C4-2B (cell line): ENCODE results near the gene TRPV4.

Source experiments
- H3K27ac ChIP-seq: fragments of 450-650 bp; 2 replicates; pipeline ENCODE4 v1.5.1; 2017
- ZFX ChIP-seq: fragments of 450-650 bp; IDR thresholded peaks from 2 replicates; pipeline ENCODE4 v1.6.1; 2017
- TF ChIP-seq, protein P1 (sequence below): fragments of 450-650 bp; conservative IDR thresholded peaks from 2 replicates; pipeline ENCODE4 v1.5.1; 2017; ENCODE audit warnings: mild to moderate bottlenecking

The TRPV4 gene

DNA sequence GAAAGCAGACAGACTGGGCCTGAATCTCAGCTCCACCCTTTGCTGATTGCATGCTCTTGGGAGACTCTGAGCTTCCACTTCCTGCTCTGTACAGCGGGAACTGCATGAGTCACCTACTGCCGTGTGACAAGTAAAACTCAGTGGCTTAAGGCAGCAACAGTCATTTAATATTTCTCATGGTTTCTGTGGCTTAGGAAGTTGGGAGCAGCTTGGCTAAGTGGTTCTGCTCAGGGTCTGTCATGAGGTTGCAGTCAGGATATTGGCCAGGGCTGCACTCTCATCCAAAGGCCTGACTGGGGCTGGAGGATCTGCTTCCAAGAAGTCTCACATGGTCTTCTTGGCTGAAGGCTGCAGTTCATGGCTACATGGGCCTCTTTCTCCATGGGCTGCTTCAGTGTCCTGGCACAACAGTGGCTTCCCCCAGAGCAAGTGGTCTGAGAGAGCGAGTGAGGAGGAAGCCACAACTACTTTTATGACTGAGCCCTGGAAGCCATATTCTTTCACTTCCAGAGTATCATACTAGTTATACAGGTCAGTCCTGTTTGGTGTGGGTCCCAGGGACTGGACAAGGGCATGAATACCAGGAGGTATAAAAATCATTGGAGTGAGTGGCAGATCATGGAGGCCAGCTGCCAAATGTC, 69.9 kb downstream of the TRPV4 start:
- H3K27ac ChIP-seq, result no peak overlapping the region
- no peak for TF ChIP-seq ZFX
- TF ChIP-seq, protein P1, sequence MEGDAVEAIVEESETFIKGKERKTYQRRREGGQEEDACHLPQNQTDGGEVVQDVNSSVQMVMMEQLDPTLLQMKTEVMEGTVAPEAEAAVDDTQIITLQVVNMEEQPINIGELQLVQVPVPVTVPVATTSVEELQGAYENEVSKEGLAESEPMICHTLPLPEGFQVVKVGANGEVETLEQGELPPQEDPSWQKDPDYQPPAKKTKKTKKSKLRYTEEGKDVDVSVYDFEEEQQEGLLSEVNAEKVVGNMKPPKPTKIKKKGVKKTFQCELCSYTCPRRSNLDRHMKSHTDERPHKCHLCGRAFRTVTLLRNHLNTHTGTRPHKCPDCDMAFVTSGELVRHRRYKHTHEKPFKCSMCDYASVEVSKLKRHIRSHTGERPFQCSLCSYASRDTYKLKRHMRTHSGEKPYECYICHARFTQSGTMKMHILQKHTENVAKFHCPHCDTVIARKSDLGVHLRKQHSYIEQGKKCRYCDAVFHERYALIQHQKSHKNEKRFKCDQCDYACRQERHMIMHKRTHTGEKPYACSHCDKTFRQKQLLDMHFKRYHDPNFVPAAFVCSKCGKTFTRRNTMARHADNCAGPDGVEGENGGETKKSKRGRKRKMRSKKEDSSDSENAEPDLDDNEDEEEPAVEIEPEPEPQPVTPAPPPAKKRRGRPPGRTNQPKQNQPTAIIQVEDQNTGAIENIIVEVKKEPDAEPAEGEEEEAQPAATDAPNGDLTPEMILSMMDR, result no peak

- no peak overlapping the region for H3K27ac ChIP-seq
- TF ChIP-seq ZFX, result no peak
- TF ChIP-seq, protein P1, result no peak
Measured at GRCh38 chr12:109762673-109763191, 70.5 kb downstream of the TRPV4 start.

- no peak overlapping the region for H3K27ac ChIP-seq
- TF ChIP-seq ZFX, result no peak
- TF ChIP-seq, protein P1, result no peak
Measured at GRCh38 chr12:109762071-109762672, 71.0 kb downstream of the TRPV4 start.

DNA sequence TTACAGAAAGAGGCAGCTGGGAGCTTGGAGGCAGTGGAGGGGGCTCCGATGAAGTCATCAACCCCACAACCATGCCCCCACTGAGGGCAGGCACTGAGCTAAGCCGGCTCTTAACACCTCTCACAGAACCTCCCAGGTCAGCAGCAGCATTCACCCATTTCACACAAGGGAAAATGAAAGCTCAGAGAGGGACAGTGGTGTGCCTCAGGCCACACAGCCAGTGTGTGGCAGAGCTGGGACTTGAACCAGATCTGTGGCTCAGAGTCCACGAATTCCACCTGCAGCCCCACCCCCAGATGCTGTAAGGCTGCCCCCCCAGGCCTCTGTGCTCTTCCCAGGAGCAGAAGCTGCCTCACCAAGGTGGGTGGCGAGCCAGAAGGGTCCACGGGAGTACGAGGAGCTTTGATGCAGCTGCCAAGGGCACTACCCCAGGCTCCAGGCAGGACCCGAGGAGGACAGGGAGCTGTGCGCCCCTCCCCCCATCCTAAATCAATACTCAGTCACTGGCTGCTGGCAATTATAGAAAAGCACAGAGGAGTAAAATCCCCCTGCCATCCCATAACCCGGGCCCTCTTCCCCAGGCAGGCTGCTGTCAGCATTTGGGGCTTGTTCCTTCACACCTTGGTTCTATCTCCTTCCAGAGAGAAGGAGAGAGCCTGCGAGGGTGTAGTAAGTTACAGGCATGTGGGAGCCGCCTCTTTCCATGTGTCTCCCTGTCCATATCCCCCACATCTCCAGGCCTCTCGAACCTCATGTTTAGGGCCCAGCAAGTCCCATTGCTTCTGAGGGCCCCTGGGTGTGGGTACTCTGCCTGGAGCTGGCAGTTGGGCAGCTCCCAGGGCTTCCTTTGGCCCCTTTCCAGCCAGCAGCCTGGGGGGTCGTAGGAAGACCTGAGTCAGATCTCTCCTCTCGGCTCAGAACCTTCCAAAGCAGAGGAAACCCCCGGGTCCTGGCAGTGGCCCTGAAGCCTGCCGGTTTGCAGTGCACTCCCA, 72.0 kb downstream of the TRPV4 start:
- H3K27ac ChIP-seq, result no peak overlapping the region

DNA sequence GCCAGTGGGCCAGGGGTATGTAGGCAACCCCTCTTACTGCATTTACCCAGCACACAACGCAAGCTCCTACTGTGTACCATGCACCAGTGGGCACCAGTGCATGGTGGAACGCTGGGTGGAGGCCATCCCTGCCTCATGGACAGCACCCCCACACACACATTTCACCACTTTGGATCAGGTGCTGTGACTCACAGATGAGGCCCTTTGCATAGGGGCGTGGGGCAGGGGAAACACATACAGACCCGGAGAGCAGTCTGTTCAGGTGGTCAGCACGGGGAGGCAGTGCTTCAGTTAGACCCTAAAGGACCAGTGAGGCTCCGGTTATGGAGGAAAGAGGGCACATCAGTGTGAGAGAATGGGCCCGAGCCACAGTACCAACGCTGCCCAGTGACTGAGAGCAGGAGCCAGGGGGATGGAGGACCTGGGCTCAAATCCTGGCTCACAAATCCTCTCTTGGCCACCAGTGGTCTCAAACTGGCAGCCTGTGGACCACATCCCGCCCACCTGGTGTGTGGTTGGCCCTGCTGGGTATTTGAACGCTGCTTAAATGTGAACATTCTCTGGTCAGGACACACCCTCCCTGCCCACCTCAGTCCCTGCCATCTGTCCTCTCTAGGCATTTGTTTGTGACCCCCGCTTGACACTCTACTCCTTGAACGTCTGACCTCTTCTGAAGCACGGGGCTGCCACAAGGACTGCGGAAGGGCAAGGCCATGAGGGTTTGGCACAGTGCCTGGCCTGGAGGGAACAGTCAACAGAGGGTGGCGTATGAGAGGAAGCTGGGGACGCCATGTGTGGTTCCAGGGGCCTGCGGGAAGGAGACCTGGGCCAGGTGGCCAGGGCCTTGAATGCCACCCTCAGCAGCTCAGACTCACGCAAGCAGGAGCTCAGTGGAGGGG, 72.9 kb downstream of the TRPV4 start:
- H3K27ac ChIP-seq, result no peak overlapping the region
- no peak for TF ChIP-seq ZFX
- TF ChIP-seq, protein P1, result no peak

More for the DNA sequence above, 72.0 kb downstream of the TRPV4 start:
- TF ChIP-seq ZFX, result no peak
- TF ChIP-seq, protein P1, result no peak

DNA sequence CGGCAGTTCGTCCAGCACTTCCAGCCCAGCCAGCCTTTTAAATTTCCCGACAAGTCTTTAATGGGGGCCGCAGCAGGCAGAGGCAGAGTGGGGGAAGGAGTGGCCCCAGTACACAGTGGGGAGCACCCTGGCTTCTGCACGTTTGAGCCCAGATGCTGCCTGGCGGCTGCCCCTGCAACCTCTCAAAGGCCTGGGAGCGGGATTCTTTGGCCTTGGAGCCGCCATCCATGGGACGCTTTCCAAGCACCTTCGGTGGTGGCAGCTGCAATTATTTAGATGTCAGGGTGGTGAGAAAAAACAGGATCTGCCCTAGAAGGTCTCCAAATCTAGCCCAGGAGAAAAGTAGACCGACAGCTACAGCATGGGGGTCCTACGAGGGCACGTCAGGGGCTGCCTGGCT, 73.6 kb downstream of the TRPV4 start:
- TF ChIP-seq, protein P1, result no peak
- no peak for TF ChIP-seq ZFX
- H3K27ac ChIP-seq, result no peak overlapping the region
